Fibroblast of lung (primary cell): ENCODE measurements around the gene TMX4. TPM values are rescaled to one million over a fixed set of nuclear protein-coding genes. Genes with fewer than 3 reads are reported as not detected.
"Not testable (repeated sequence)": the region's sequence is repeated elsewhere in the genome, so short reads cannot be mapped to it uniquely, and the experiment has no call there.

Experiments
- DNase-seq, 2 donors: peaks; one replicate each; pipeline versions ENCODE4 v3.0.0 to v3.0.0-alpha.2; 2010; ENCODE audit warnings: low read depth in 2 of 2
- H2AFZ ChIP-seq: 2 replicates; pipeline ENCODE4 v1.5.1; 2012; ENCODE audit warnings: low read length, control low read depth, inconsistent platforms
- H3K27ac ChIP-seq: 2 replicates; pipeline ENCODE4 v1.5.1; 2011; ENCODE audit warnings: low read length, control low read depth; ENCODE audit not compliant: insufficient read depth
- H3K27me3 ChIP-seq: 2 replicates; pipeline ENCODE4 v1.5.1; 2011; ENCODE audit warnings: mild to moderate bottlenecking, low read length; ENCODE audit not compliant: control insufficient read depth, insufficient read depth
- H3K36me3 ChIP-seq: 2 replicates; pipeline ENCODE4 v1.5.1; 2011; ENCODE audit warnings: low read length; ENCODE audit not compliant: control insufficient read depth, insufficient read depth
- H3K4me1 ChIP-seq: 2 replicates; pipeline ENCODE4 v1.5.1; 2011; ENCODE audit warnings: low read length; ENCODE audit not compliant: control insufficient read depth, insufficient read depth; ENCODE audit errors: extremely low read depth
- H3K4me2 ChIP-seq: 2 replicates; pipeline ENCODE4 v1.5.1; 2011; ENCODE audit warnings: low read length, control low read depth; ENCODE audit not compliant: insufficient read depth; ENCODE audit errors: extremely low read depth
- H3K4me3 ChIP-seq, 4 experiments: fragments of 200-600 bp in 1 of 4; sonication (generic) in 1 of 4; replicated peaks in 1 of 4; 2 replicates each; pipeline ENCODE4 v1.5.1; 2011 to 2016; ENCODE audit warnings: low read length in 4 of 4, low read depth in 3 of 4, mild to moderate bottlenecking in 3 of 4, control low read depth in 2 of 4, inconsistent platforms in 1 of 4, mixed read lengths in 1 of 4; ENCODE audit not compliant: insufficient read depth in 1 of 4; ENCODE audit errors: control extremely low read depth in 1 of 4
- H3K79me2 ChIP-seq: 2 replicates; pipeline ENCODE4 v1.5.1; 2012; ENCODE audit warnings: mild to moderate bottlenecking, low read length, inconsistent platforms; ENCODE audit not compliant: control insufficient read depth, insufficient read depth
- H3K9ac ChIP-seq: 2 replicates; pipeline ENCODE4 v1.5.1; 2011; ENCODE audit warnings: mild to moderate bottlenecking, low read length, control low read depth; ENCODE audit not compliant: insufficient read depth
- H3K9me3 ChIP-seq: 2 replicates; pipeline ENCODE4 v1.5.1; 2012; ENCODE audit warnings: low read depth, low read length; ENCODE audit not compliant: control insufficient read depth, insufficient read depth
- H4K20me1 ChIP-seq: 2 replicates; pipeline ENCODE4 v1.5.1; 2011; ENCODE audit warnings: low read length; ENCODE audit not compliant: control insufficient read depth, insufficient read depth; ENCODE audit errors: extremely low read depth
- CTCF ChIP-seq, 2 donors: IDR thresholded peaks in 1 of 2; conservative IDR thresholded peaks in 1 of 2; 1 replicate in 1 of 2; 2 replicates in 1 of 2; pipeline ENCODE4 v1.5.1; 2011 to 2012; ENCODE audit warnings: low read length in 2 of 2, control low read depth in 1 of 2, inconsistent platforms in 1 of 2, low read depth in 1 of 2, mild to moderate bottlenecking in 1 of 2
- EZH2 ChIP-seq: IDR thresholded peaks from 2 replicates; pipeline ENCODE4 v1.5.1; 2012; ENCODE audit warnings: low read length, control low read depth, mild to moderate bottlenecking; ENCODE audit errors: missing control alignments
- polyA plus RNA-seq, 2 donors: library from polyadenylated mRNA; depleted of rRNA in 1 of 2; stranded (reverse) in 1 of 2; unstranded in 1 of 2; fragments of >200 nt; gene quantifications; 2 replicates each; pipeline ENCODE4 v1.2.1, GENCODE V29; 2011 to 2012; ENCODE audit warnings: missing spikeins in 1 of 2
- total RNA-seq: library from RNA; depleted of rRNA; stranded (reverse); fragments of >200 nt; gene quantifications from 2 replicates; pipeline ENCODE4 v1.2.1, GENCODE V29; 2014

Gene TMX4
- total and polyA plus RNA-seq, 2 donors (not counting 1 experiment from before 2014, with no cell fraction given), result 20.5 to 21.2 TPM

- DNase-seq, result no peak
- no peak overlapping the region for H3K27ac ChIP-seq
- no peak overlapping the region for H2AFZ ChIP-seq
- TF ChIP-seq EZH2 (no peak), CTCF (conservative IDR thresholded peaks at IDR 0.05 in 1 of 2, IDR thresholded peaks at IDR 0.05 in 1 of 2; ENCODE audit: low read depth in 1 of 2, low read length in 2 of 2) (no peak)
- no peaks in the 10 kb centered on the region for H3K36me3 ChIP-seq
- H3K79me2 ChIP-seq, result no peaks in the 10 kb centered on the region
- no peaks in the 10 kb centered on the region for H3K9me3 ChIP-seq
- H3K9ac ChIP-seq, result no peak overlapping the region
- H3K4me3 ChIP-seq, result no peak overlapping the region
- H3K27me3 ChIP-seq, result no peaks in the 10 kb centered on the region
- H4K20me1 ChIP-seq, result no peaks in the 10 kb centered on the region
- H3K4me2 ChIP-seq, result no peak overlapping the region
- H3K4me1 ChIP-seq, result no peaks in the 10 kb centered on the region
Observed at GRCh38 chr20:8033151-8033841, 13.7 kb upstream of the TMX4 start.

- Histone ChIP-seq H3K9ac (no peak overlapping the region), H3K4me3 (no peak overlapping the region), H4K20me1 (no peaks in the 10 kb centered on the region), H3K27ac (no peak overlapping the region), H3K9me3 (no peaks in the 10 kb centered on the region), H2AFZ (no peak overlapping the region), H3K27me3 (no peaks in the 10 kb centered on the region), H3K36me3 (no peaks in the 10 kb centered on the region), H3K4me2 (no peak overlapping the region), H3K4me1 (no peaks in the 10 kb centered on the region), H3K79me2 (no peaks in the 10 kb centered on the region)
- TF ChIP-seq EZH2 (no peak), CTCF (conservative IDR thresholded peaks at IDR 0.05 in 1 of 2, IDR thresholded peaks at IDR 0.05 in 1 of 2; ENCODE audit: low read depth in 1 of 2, low read length in 2 of 2) (no peak)
- DNase-seq, result no peak
Observed at GRCh38 chr20:8032499-8032898, 12.9 kb upstream of the TMX4 start.

- not testable (repeated sequence) for H3K4me1 ChIP-seq, H2AFZ ChIP-seq, H3K9me3 ChIP-seq, H3K36me3 ChIP-seq, H3K79me2 ChIP-seq, H3K4me2 ChIP-seq, H3K27me3 ChIP-seq, H3K4me3 ChIP-seq, H4K20me1 ChIP-seq, H3K27ac ChIP-seq, H3K9ac ChIP-seq, DNase-seq
Observed at GRCh38 chr20:8031539-8031938, 12.0 kb upstream of the TMX4 start.
